Measurements from ENCODE around the gene LDLRAD3.
A peak's percentile ranks its signal among the peaks of the same experiment; 100 is the strongest.

The LDLRAD3 gene

DNA sequence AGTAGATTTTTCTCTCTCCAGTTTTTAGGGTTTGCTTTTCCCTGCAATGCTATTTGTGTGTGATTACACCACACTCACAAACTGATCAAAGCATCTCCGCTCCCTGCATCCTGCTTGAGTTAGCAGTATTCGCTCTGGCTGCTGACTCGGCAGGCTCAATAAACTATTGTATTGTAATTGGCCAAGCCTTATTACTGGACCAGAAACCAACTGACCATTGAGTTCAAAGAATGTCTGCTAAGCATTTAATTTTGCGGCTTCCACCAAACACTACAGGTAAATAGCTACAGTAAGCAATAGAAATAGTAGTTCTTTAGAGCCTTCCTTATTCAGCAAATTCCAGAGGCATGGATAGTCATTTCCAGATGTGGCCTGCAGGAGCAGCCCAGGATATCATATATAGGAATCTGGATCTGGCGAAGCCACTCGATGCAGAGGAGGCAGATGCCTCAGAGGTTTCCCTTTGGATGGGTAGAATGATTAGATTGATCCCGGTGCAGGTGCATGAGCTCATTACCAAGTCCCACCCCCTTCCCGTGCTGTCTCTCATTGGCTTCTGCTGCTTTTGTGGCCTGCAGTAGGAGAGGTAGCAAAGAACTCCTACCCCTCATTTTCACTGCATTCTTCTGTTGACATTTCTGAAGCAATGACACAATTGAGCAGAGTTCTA is 268.0 kb downstream of the LDLRAD3 start:
- no peak for DNase-seq (ENCODE audit: low read depth in 2 of 2)

GRCh38 chr11:36212564-36213392 is 268.9 kb downstream of the LDLRAD3 start:
- DNase-seq (ENCODE audit: low read depth in 2 of 2), result no peak

DNA sequence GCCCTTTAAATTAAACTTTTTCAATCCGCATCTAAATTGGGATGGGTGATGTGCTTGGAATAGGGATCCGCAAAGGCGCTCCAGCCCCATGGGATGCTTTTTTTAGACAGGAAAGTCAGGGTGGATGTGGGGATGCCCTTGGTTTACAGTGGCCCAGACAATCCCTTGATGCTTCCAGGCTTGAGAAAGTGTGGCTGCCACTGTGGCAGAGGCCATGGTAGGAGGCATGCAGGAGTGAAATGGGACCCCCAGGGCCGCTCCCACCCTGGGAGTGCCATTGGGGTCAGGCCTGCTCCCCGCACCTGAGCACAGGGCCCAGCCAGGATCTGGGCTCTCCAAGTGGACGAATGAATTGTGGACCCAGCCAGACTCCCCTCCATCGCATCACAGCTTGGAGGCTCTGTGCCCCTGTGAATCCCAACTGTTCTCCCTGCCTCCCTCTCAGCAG is 269.6 kb downstream of the LDLRAD3 start:
- no peak for DNase-seq (ENCODE audit: low read depth in 2 of 2)

DNA sequence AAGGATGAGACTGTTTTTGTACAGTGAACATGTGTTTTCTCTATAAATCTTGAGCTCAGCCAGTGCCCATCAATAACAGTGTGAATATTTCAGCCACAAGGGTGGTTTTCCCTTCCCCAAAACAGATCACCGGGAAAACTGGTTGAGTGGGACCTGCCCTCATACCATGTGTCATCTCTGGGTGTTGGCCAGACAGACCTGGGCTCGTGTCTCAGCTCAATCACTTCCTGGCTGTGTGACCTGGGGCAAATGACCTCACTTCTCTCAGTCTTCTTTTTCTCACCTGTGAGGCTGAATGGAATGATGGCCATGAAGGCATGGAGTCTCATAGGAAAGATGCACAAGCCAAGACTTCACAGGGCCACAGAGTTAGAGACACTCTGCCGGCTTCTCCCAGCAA is 270.6 kb downstream of the LDLRAD3 start:
- no peak for DNase-seq (ENCODE audit: low read depth in 2 of 2)

DNA sequence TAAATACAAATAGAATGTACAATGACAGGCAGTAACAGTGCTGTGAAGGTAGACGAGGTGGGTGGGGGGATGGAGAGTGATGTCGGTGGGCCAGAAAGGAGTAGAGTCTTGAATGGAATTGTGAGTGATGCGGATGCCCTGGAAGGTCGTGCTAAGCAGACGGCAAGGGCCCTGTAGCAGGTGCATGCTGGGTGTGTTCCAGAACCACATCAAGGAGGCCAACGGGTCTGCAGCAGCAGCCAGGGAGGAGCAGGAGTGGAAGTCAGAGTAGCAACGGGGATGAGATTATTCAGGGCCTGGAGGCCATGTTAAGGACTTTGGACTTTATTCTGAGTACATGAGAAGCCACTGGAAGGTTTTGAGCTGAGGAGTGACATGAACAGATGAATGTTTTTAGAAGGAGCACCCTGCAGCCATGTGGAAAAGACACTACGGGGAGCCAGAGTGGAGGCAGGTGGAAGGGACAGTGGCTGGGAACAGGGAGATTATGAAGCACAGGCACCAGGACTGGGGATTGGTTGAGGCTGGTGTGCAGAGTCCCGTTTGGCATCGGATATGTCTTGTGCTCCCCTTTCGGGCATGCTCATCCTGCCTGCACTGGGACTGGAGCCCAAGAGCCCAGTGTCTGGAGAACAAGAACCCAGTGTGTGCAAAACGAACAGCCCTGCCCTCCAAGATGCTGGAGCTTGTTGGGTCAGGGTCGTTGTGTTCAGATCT is 271.3 kb downstream of the LDLRAD3 start:
- DNase-seq (ENCODE audit: low read depth in 2 of 2), result no peak

- DNase-seq (ENCODE audit: low read depth in 2 of 2), result no peak
Measured at GRCh38 chr11:36215693-36216060, 271.8 kb downstream of the LDLRAD3 start.

DNA sequence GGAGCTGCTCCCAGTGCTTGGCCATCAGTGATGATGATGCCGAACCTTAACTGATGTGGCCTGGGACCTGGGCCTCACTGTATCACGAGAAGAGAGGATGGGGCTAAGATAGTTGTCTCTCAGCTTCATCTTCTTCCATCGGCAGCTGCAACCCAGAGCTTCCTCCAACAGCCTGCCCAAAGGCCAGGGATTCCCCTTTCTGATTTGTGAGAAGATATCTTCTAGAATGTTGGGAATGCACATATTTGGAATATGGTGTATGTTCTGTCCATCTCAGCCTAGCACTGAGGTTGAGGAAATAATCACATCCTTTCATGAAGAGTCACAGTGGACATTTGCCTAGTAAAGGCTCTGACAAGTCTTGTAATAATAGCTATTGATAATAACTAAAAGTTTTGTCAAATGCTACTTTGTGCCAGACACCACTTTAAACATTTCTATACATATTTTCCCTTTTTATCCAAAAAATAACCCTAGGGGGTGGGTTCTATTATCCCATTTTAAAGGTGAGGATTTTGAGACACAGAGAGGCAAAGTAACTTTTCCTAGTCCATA is 272.3 kb downstream of the LDLRAD3 start:
- DNase-seq (ENCODE audit: low read depth in 2 of 2), result no peak

GRCh38 chr11:36218283-36218921 is 274.5 kb downstream of the LDLRAD3 start:
- DNase-seq (ENCODE audit: low read depth in 2 of 2), result no peak

- no peak for DNase-seq (ENCODE audit: low read depth in 2 of 2)
Measured at GRCh38 chr11:36219996-36220395, 276.1 kb downstream of the LDLRAD3 start.

DNA sequence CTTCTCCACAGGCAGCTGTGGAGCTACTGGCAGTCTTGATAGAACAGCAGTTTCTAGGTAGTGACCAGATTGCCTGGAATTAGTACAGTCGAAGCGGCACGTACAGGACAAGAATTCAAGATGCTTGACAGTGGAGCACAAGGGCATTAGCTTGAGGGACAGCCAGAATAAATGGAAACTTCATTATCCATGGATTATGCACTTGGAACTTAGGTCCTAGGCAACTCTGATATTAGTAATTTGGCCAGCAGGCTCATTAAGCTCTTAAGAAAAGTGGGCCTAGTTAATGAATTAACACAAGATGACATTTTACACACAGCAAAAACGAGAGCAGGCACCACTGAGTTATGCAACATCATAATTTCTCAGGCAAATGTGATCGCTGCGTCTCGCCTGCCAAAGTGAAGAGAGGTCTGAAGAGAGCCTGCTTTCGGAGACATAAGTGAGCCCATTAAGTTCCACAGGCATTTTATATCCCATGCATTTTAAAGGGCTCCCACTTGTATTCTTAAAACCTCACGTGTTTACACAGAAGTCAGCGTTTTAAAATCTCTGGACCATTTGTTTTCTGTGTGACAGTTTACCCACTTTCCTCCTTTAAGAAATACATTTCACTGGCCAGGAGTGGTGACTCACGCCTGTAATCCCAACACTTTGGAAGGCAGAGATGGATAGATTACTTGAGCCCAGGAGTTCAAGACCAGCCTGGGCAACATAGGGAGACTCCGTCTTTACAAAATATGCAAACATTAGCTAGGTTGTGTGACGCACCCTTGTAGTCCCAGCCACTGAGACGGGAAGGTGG is 279.2 kb downstream of the LDLRAD3 start:
- no peak for DNase-seq (ENCODE audit: low read depth in 2 of 2)

DNA sequence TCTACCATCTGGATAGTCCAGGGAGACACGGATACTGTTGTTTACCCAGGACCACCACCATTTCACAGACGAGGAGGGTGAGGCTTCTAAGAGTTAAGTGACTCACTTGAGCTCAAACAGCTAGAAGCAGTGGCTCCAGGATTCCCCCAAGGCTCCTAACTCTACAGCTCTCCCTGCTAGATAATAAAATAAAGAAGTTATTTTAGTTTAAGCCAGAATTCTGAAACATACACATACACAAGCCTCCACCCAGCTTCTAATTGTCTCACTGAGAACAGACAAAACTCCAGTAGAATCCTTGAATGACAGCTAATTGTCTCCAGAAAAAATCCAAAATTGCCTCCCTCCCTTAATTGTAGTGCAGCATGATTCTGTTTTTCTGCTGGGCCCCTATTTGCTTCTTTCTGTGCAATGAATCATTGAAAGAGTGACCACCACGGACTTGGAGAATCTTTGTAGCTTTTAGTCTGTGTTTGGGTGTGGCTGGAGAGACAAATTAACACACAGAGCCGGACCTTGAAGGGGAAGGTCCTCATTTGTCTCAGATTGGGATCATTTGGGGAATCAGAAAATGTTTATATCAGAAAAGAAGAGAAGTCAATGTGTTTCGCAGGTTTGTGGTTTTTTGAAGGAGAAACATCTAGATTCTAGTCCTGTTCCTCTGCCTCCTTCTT is 280.5 kb downstream of the LDLRAD3 start:
- no peak for DNase-seq (ENCODE audit: low read depth in 2 of 2)

- no peak for DNase-seq (ENCODE audit: low read depth in 2 of 2)
Measured at GRCh38 chr11:36227044-36227443, 283.2 kb downstream of the LDLRAD3 start.

- no peak for DNase-seq (ENCODE audit: low read depth in 2 of 2)
Measured at GRCh38 chr11:36228689-36229088, 284.8 kb downstream of the LDLRAD3 start.

DNA sequence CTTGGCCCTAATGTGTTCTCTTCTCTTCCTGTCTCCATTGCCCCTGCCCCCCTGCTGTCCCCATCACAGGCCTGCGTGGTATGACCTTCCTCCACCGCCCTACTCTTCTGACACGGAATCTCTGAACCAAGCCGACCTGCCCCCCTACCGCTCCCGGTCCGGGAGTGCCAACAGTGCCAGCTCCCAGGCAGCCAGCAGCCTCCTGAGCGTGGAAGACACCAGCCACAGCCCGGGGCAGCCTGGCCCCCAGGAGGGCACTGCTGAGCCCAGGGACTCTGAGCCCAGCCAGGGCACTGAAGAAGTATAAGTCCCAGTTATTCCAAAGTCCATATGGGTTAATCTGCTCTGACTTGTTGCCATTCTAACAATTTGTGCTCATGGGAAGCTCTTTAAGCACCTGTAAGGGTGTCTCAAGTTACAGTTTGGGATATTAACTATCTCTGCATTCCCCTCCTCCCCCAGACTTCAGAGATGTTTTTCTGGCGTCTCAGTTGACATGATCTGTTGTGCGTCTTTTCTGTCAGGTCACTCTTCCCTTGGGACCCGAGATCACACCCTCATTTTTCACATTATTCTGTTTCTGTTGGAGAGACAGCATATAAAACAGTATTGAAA is 285.3 kb downstream of the LDLRAD3 start:
- DNase-seq (ENCODE audit: low read depth in 2 of 2), result no peak

DNA sequence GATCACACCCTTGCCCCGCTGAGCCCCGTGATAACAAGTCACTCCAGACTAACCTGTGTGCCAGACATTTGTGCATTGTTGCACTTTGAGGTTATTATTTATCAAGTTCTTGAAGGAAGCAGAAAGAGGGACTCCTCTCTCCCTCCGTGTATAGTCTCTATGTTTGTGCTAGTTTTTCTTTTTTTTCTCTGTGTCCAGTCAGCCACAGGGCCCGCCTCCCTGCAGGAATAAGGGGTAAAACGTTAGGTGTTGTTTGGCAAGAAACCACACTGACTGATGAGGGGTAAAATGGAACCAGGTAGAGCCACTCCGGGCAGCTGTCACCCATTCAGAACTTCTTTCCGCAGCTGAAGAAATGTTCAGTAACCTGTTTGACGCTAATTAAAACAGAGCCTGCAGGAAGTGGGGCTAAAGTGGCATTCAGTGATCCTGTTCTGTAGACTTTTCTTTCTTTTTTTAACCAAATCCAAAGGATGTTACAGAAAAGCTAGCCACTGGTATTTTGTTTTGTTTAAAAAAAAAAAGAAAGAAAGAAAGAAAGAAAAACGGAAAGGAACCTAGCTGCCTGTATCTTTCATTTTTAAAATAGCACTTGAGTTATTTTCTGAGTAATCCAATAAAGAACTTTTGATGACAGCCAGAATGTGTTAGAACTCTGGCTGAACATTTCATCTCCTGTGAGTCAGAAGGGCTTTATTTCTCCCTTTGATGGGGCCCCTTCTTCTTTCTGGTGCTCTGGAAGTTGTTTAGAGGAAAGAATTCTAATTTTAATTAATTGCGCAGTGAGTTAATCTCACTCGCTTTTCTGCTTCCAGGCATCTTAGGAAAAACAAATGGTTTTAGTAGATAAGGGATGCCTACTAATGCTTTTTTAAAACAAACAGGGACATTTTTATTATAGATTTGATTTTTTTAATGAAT is 287.2 kb downstream of the LDLRAD3 start:
- peak; percentile 72 to 73 for DNase-seq (ENCODE audit: low read depth in 2 of 2)

- peak; percentile 24 to 28 for DNase-seq (ENCODE audit: low read depth in 2 of 2)
Measured at GRCh38 chr11:36233204-36233603, 289.3 kb downstream of the LDLRAD3 start.

DNA sequence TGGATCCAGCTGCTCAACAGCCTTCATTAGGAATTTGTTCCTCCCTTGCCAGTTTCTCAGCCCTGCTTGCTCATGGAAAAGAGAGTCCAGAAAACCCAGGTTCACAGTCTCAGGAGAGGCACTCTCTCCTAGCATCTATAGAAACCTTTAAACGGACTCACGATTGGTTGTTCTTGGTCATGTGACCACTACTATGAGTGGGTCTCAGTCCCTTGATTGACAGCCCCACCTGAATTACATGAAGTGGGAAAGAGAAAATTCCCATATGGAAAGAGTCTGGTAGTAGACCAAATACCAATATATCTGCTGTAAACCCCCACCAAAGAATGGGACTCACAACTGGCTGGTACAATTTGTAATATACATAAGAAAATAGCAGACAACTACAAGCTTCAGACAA is 291.0 kb downstream of the LDLRAD3 start:
- no peak for DNase-seq (ENCODE audit: low read depth in 2 of 2)

GRCh38 chr11:36235750-36236149 is 291.9 kb downstream of the LDLRAD3 start:
- DNase-seq (ENCODE audit: low read depth in 2 of 2), result no peak

DNA sequence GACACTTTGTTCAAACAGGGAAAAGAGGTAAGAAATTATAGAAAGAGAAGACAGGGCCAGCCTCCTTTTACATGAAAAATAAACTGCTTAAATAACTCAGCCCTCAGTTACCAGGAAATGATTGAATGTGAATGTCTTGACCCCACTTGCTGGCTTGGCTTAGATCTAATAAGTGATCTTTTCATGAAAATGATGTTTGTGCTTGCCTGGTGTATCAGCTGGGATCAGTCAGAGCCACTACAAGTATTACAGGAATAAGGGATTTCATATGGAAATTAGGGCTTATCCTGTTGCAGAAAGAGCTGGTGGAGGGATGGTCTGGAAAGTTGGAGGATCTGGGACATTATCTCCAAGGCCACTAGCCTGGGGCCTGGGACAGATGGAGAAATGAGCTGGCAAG is 293.5 kb downstream of the LDLRAD3 start:
- no peak for DNase-seq (ENCODE audit: low read depth in 2 of 2)

Measured in fibroblast of skin of left quadriceps (primary cell).